GM21737 (cell line): ENCODE measurements around the gene PPIG.
"Not testable (repeated sequence)": the region's sequence is repeated elsewhere in the genome, so short reads cannot be mapped to it uniquely, and the experiment has no call there.

Source experiments
- ATAC-seq: cut with Tn5 transposase; IDR thresholded peaks from one replicate; pipeline ENCODE4 v1.9.1; 2021; ENCODE audit warnings: mild to moderate bottlenecking, moderate library complexity; ENCODE audit not compliant: unreplicated experiment

The PPIG gene

DNA sequence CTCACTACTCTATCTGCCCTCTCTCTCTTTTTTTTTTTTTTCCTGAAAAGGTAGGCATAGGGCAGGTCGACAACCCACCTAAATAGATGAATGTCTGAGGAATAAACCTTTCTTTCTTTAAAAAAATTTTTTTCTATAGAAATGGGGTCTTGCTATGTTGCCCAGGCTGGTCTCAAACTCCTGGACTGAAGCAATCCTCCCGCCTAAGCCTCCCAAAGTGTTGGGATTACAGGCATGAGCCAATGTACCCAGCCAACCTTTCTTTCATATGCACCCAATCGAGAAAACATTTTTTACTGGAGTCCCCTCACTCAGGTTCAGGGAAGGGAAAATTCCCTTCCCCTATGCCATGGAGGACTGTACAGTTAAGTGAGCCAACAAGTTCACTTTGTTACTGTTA is 79.1 kb downstream of the PPIG start:
- no peak for ATAC-seq

- ATAC-seq: no peak
These were observed 80.4 kb downstream of the PPIG start for GRCh38 chr2:169664600-169664977.

DNA sequence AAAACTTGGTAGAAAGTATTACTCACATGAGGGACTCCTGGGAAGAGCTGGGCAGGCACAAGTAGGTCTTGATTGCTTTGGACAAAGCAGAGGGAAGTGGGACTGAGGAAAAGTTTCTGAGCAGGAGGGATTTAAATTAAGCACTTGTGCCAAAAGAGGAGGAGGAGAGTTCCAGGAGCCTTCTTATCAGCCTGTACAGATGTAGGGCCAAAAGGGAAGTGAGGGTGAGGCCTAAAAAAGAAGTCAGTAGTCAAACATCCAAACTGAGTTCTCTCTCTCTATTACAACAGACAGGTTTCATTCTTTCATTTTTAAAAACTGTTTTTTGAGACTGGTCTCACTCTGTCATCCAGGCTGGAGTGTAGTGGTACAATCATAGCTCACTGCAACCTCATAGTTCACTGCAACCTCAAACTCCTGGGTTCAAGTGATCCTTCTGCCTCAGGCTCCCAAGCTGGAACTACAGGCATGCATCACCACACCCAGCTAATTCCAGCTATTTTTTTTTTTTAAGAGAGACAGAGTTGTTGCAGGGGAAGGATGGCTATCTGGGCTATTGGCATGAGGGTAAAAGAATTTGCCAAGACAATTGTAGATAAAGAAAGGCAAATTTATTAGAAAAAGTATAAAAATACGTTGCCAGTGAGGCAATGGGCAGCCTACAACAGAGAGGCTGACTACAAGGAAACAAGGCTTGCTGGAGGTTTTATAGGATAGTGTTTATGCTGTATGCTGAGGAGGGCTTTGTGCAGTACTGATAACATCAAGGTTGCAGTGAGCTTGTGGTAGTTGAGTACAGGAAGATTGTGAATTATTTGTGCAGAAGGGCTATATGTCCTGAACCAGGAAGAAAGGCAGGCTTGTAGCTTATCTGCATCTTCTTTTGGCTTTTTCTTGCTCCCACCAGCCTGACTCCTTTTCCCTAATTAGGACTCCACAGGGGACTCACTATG is 81.1 kb downstream of the PPIG start:
- ATAC-seq: no peak

- ATAC-seq: no peak
These were observed 83.4 kb downstream of the PPIG start for GRCh38 chr2:169667583-169667982.

GRCh38 chr2:169670215-169670651 is 86.1 kb downstream of the PPIG start:
- no peak for ATAC-seq

- ATAC-seq: no peak
These were observed 86.8 kb downstream of the PPIG start for GRCh38 chr2:169670937-169671336.

DNA sequence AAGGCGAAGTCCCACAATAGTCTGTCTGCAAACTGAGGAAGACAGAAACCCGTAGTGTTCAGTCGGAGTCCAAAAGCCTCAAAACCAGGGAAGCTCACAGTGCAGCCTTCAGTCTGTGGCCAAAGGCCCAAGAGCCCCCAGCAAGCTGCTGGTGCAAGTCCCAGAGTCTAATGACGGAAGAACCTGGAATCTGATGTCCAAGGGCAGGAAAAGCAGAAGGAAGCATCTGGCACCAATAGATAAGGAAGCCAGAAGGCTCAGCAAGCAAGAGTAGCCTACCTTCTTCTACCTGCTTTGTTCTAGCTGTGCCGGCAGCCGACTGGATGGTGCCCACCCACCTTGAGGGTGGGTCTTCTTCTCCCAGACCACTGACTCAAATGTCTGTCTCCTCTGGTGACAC is 88.3 kb downstream of the PPIG start:
- no peak for ATAC-seq

GRCh38 chr2:169673106-169673505 is 89.0 kb downstream of the PPIG start:
- no peak for ATAC-seq

DNA sequence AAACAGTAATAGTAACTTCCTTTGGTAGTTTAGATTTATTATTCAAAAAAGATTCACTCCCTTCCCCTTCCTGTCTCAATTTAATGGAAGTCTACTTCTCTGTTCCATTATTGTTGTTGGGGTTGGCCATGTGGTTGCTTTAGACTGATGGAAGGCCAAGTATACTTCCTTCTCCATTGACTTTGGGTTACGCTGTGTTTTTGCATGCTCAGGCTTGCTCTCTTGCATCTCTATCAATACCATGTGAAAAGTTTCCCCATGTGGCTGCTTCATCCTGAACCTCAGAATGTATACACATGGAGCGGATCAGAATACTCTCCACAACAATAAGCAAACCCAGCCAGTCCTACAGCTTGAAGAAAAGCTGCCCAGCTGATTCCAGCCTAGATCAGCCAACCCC is 89.8 kb downstream of the PPIG start:
- ATAC-seq: no peak

DNA sequence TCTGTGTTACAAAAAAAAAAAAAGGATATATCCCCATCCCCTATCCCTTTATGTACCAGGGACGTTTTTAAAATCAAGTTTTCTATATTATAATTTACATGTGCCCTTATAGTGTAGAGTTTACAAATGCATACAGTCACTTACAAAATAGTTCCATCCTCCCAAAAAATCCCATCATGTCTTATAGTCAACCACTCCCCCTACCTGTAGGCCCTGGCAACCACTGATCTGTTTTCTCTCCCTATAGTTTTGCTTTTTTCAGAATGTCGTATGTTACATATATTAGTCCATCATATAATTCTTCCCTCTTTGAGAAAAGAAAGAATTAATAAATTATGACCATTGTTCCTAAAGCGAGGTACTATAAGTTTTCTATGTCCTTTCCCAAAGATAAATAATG is 92.2 kb downstream of the PPIG start:
- ATAC-seq: no peak

GRCh38 chr2:169676850-169677249 is 92.7 kb downstream of the PPIG start:
- no peak for ATAC-seq

DNA sequence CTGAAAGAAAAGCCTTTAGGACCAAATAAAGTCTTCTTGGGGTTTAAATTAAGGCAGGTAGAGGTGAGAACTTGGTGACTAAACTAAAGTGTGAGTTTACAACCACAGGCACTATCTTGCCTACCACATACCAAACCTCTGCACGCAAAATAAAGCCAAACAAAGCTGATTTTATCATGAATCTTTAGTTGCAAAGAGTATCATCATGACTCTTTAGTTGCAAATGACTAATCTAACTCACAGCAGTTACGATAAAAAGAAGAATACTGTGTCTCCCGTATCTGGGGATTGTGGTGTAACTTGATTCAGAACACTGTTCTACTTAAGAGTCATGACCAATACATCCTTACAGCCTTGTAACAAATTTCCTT is 98.9 kb downstream of the PPIG start:
- no peak for ATAC-seq

DNA sequence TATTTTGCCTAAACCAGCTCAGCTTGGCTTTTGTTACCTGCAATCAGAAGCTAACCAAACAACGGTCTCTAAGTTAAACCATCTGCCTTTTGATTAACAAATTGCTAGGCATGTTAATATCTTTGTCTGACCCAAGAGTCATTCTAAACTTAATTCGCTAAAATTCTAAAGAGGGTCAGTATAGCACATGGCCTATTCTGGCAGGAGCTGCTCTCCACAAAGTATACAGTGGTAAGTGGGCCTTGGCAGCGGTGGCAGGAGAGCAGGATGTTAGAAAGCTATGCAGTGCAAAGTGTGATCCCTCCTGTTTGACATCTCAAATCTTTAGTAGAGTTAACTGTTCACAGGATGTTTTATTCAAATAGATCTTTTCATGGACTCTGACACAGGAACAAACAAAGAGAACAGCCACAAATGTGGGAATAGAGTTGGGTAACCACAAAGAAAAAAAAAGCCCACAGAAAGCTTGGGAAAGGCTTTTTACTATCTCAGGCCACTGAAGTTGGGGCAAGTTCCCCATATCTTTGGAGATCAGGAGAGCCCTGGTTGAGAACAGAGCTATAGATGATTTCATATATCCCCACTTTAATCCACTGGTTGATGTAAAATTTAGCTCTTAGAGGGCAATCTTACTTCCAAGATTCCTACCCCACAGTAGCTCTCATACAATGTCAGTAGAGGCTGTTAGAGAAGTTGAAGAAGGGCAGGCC is 99.4 kb downstream of the PPIG start:
- no peak for ATAC-seq

- ATAC-seq: no peak
These were observed 100.0 kb downstream of the PPIG start for GRCh38 chr2:169684135-169684565.

DNA sequence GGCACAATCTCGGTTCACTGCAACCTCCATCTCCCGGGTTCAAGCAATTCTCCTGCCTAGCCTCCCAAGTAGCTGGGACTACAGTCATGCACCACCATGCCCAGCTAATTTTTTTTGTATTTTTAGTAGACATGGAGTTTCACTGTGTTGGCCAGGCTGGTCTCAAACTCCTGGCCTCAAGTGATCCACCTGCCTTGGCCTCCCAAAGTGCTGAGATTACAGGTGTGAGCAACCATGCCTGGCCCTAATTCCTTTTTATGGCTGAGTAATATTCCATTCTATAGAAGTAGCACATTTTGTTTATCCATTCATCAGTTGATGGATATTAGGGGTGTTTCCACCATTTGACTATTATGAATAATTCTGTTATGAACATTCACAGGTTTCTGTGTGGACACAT is 100.6 kb downstream of the PPIG start:
- not testable (repeated sequence) for ATAC-seq

DNA sequence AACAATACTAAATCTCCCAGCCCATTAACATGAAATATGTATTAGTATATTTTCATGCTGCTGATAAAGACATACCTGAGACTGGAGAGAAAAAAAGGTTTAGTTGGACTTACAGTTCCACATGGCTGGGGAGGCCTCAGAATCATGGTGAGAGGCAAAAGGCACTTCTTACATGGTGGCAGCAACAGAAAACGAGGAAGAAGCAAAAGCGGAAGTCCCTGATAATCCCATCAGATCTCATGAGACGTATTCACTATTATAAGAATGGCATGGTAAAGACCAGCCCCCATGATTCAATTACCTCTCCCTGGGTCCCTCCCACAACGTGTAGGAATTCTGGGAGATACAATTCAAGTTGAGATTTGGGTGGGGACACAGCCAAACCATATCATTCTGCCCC is 102.7 kb downstream of the PPIG start:
- not testable (repeated sequence) for ATAC-seq

GRCh38 chr2:169687943-169688342 is 103.8 kb downstream of the PPIG start:
- not testable (repeated sequence) for ATAC-seq

DNA sequence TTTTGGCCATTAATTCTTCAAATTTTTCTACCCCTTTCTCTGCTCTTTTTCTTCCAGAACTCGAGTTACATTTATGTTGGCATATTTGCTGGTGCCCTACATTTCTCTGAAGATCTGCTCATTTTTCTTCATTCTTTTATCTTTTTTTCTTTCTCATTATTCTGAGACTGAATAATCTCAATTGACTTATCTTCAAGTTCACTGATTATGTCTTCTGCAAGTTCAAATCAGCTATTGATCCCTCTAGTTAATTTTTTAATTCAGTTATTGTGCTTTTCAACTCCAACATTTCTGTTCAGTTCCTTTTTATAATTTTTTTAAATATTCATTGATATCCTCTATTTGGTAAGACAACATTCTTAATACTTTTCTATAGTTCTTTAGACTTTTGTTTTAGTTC is 106.8 kb downstream of the PPIG start:
- ATAC-seq: no peak
